Inflammatory macrophage treated with lipopolysaccharide for 4 hours (primary cell): Measurements from ENCODE around the gene MLXIP.
"Not testable (repeated sequence)": the region's sequence is repeated elsewhere in the genome, so short reads cannot be mapped to it uniquely, and the experiment has no call there.

Experiments
- DNase-seq: peaks from one replicate; pipeline ENCODE4 v3.0.0-alpha.2; 2020

Gene MLXIP, protein sequence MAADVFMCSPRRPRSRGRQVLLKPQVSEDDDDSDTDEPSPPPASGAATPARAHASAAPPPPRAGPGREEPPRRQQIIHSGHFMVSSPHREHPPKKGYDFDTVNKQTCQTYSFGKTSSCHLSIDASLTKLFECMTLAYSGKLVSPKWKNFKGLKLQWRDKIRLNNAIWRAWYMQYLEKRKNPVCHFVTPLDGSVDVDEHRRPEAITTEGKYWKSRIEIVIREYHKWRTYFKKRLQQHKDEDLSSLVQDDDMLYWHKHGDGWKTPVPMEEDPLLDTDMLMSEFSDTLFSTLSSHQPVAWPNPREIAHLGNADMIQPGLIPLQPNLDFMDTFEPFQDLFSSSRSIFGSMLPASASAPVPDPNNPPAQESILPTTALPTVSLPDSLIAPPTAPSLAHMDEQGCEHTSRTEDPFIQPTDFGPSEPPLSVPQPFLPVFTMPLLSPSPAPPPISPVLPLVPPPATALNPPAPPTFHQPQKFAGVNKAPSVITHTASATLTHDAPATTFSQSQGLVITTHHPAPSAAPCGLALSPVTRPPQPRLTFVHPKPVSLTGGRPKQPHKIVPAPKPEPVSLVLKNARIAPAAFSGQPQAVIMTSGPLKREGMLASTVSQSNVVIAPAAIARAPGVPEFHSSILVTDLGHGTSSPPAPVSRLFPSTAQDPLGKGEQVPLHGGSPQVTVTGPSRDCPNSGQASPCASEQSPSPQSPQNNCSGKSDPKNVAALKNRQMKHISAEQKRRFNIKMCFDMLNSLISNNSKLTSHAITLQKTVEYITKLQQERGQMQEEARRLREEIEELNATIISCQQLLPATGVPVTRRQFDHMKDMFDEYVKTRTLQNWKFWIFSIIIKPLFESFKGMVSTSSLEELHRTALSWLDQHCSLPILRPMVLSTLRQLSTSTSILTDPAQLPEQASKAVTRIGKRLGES

DNA sequence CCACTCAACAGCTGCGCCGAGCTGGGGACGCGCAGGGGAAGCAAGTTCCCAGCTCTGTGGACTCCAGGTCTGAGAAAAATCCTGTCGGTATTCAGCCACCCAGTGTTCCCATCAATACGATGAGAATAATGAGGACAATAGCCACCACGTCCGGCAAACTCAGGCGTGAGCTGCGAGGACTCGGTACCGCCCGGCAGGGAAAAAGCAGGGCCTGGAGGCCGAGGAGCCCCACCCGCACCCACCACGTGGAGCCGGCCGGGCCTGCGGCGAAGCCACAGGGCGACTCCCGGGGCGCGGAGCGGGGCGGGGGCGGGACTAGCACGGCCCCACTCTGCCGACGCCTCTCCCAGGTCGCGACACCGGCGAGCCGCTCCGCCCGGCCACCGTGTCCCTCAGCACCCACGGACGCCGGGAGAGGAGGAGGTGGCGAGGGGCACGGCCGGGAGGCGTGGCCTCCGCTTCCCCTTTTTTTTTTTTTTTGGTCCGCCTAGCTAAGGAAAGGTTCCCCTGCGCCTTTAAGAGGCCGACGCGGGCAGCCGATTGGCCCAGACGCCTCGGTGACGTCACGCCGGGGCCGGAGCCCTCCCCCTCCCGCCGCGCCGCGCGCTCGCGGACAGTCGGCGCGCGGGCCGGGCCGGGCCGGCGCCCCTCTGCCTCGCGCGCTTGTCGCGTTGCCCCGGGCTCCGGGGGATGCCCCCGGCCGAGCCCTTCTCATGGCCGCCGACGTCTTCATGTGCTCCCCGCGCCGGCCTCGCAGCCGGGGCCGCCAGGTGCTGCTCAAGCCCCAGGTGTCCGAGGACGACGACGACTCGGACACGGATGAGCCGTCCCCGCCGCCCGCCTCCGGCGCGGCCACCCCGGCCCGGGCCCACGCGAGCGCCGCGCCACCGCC lies at the start of gene MLXIP:
TSS of gene MLXIP (plus strand) at position 616 of the 892 bp plus-strand sequence. CDS start at position 714, 98 bp downstream.
- DNase-seq, result peak; percentile 95

DNA sequence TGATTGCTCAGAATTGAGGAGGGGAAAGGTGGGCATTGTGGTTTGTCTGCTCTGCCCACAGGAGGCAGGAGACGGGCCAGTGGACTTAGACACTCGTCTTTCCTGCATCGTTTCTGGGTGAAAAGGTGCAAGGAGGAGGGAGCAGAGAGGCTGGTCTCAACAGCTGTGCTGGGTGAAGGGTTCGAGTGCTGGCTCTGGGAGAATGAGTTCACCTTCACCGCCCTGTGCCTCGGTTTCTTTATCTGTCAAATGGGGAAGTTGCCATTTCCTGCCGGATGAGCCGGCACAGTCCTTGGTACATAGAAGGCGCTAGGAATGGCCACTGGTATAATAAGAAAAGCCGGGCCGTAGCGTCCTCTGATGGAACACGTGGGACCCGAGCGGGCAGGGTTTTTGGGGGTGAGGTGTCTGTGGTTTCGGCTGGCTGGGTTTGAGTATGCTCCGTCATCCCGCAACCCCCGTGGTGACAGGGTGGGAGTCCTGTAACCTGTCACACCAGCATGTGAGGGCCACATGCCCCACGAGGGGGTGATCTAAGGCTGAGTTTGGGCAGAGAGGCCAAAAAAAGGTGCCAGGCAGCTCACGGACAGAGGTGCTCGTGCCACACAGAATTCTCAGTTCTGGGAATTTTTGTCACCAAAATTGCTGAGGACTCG lies 49.5 kb upstream of the MLXIP start:
- DNase-seq, result no peak

DNA sequence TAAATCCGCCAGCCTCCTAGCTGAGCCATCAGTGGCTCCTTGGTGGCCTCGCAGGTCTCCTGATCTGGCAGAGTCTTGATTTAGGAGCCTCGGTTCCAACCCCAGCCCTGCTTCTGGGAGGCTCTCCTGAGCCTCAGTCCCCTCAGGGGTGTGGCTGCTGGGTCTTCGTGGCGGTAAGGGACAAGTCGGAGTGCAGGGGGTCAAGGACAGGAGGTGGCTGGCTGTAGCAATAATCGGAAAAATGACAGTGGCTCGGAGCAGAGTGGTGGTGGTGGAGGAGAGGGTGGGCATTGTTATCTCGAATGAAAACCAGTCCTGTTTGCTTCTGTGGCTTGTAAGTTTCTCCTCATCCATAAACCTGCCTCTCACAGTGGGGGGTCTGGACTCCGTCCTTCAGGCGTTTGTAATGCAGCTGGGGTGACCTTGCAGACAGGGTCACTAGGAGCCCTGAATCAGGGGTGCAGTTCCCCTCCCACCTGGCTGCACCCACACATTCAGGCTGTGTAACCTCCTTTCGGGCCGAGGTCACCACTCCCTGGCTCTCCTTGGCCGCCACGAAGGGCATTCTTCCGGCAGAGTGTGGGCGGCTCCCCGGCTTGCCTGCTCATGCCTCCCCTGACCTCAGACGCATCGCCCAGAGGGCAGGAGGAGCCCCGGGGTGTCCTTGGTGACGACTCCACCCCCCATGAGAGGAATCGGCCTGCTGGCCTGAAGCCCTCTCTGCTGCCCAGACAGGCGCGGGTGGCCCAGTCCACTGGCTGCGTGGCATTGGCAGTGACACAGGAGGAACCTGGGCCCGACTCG lies 48.7 kb upstream of the MLXIP start:
- no peak for DNase-seq

DNA sequence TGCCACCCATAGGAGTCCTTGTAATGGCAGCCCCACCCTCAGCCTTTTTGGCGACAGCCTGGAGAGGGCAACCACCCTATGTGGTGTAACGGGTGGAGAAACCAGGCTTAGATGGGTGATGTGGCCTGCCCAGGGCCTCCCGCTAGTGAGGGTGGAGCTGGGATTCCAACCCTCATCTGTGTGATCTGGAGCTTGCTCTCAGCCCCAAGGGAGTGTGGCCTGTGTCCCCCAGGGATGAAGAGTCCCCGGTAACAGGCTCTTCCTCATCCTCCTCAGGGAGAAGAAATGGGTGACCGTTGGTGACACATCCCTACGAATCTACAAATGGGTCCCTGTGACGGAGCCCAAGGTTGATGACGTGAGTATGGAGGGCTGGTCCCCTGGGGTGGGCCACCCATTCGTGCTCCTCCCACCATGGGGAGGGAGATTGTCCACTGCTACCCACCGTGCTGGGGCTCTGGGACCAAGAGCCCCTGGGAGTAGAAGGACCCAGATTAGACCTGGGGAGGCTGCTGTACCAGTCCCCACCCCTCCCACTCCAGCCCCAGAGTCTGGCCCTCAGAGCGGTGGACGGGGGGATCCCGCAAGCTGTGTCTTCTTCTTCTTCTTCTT lies 48.0 kb upstream of the MLXIP start:
- DNase-seq, result no peak

DNA sequence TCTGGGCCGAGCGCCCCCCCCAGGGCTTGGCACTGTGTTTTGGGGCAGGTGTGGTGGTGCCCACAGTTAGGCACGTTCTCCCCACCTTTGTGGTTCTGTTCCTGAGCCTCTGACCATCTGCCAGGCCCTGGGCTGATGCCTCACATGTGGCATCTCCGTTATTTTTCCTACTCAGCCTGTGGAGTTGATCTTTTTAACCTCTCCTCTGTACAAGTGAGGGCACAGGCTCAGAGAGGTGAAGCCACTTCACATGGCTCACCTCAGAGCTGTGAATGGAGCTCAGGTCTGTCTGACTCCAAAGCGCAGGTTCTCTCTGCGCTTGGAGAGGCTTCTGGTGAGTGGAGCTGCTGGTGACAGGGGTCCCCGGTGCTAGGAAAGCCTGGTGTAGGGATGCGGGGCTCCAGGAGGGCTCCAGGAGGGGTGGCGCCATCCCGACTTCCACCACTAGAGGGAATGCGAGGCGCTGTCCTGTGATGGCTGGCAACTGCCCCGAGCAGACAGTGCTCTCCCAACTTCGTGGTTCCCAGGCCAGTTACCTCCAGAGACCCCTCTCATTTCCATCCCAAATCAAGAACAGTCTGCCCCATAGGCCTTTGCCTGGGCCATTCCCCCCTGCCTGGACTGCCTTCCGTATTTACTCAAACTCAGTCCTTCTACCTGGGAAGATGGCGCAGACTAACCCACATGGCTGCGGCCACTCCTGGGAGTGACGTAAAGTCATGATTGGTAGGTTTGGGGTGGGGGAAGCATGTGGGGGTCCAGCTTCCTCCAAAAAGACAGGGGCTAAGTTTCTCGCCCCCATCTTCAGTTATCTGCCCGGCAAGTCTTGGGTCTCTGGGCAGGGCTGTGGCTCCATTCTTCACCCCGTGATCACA lies 47.0 kb upstream of the MLXIP start:
- peak; percentile 33 for DNase-seq

DNA sequence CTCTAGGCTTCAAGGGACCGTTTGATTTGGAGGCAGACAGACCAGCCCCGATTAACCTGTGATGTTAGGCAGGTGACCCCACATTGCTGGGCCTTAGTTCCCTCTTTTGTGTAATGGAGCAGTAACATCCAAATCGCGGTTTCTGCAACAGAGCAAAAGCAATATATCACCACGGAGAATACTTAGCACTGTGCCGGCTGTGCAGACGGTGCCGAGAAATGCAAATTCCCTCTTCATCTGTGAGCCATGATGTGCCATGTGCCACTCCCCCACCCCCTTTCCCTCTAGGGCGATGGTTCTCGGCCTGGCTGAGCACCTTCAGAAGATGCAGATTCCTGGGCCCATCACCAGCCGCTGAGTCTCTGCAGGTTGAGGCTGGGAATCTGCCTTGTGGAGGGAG lies 46.0 kb upstream of the MLXIP start:
- no peak for DNase-seq

DNA sequence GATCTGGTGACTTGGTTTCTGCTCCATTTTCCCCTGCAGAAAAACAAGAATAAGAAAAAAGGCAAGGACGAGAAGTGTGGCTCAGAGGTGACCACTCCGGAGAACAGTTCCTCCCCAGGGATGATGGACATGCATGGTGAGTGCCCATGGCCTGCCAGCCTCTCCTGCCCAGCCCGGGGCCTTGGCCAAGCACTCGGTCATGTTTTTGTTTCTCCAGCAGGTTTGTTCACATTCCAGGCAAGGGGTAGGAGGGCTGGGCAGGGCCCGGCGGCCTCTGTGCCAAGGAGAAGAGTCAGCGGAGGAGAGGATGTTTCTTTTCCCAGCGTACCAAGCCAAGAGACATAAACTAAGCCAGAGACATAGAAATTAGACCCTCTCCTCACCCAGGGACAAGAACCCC lies 43.3 kb upstream of the MLXIP start:
- no peak for DNase-seq

DNA sequence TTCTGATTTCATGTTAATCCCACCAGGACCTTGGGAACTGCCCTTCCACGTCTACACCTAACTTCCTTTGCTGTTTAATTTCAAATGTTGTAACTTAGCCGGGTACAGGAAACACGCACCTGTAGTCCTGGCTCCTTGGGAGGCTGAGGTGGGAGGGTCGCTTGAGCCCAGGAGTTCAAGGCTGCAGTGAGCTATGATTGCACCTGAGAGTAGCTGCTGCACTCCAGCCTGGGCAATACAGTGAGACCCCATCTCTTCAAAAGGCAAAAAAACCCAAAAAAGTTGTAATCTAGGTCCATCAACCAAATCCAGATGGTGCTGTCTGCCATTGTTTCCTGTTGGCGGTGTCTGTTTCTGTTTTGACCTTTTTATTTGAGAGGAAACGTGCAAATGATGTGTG lies 42.4 kb upstream of the MLXIP start:
- DNase-seq, result no peak

DNA sequence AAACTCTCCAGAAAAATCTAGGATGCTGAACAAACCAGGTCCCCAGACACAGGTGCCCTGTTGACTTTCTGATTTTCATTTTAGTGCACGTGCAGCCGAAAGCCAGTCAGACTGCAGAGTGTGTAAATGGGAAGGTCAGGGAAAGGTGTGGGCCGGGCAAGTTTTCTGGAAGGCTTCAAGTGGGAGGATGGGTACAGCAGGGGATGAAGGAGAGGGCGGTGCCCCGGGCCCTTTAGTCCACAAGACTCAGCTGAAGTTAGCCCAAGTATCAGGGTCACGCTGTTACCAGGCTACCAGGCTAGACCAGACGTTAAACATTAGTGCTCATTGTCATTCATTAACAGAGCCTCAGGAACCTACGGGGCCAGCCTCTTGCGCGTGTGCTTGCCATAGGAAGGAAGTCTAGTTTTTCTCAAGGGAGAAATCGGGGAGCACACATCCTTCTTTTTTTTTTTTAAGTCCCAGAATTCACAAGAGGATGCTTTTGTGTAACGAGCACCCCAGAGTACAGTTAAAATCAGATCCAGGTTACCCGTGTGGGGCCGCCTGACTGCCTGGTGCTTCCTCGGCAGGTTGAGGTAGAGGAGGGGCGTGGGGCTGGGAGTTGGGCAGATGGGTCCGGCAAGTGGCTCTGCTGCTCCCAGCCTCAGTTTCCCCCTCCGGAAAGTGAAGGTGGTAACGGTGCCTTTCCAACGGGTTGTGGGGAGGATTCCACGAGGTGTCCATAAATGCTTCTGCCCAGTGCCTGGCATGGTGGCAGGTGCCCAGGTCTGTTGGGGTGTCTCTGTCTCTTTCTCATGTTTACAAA lies 37.8 kb upstream of the MLXIP start:
- DNase-seq, result no peak

DNA sequence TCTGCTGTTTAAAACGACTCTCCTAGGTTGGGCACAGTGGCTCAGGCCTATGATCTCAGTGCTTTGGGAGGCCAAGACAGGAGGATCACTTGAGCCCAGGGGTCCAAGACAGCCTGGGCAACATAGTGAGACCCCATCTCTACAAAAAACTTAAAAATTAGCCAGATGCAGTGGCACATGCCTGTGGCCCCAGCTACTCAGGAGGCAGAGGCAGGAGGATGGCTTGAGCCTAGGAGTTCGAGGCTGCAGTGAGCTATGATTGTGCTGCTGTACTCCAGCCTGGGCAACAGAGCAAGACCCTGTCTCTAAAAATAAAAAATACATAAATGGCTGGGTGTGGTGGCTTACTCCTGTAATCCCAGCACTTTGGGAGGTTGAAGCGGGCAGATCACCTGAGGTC lies 37.1 kb upstream of the MLXIP start:
- not testable (repeated sequence) for DNase-seq

DNA sequence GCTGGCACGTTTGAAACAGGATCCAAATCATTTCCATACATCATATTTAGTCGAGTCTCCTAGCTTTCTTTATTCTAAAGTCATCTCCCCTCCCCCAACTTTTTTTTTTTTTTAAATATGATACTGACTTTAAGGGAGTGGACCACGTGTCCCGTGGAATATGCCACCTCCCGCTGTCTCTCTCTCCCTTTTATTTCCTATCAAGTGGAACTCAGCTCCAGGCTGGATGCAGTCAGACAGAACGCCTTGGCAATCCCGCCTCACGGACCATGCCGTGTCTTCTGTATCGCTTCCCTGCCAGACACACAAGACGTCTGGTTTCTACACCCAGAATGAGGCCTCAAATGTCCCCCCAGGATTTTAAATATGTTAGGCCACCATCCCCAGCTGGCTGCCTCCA lies 35.6 kb upstream of the MLXIP start:
- DNase-seq, result no peak

DNA sequence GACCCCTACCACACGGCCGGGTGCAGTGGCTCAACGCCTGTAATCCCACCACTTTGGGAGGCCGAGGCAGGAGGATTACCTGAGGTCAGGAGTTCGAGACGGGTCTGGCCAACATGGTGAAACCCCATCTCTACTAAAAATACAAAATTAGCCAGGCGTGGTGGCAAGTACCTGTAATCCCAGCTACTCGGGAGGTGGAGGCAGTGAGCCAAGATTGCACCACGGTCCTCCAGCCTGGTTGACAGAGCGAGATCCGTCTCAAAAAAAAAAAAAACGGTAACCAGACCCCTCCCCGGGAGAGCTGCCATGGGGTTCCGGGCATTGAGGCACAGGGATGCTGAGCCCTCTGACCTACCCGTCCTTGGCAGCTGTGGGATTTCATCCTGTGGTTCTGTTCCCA lies 35.1 kb upstream of the MLXIP start:
- no peak for DNase-seq

DNA sequence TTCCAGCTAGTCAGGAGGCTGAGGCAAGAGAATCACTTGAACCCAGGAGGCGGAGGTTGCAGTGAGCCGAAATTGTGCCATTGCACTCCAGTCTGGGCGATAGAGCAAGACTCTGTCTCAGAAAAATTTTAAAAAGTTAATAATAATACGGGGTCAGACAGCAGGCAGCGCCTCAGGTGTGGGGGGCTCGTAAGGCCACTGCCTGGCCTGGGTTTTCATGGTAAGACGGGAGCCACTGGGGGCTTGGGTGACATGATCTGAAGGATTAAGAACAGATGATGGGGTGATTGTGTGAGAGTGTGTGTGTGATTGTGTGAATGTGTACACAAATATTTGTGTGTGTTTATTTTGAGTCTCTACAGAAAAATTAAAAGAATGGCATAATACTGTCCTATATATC lies 33.3 kb upstream of the MLXIP start:
- no peak for DNase-seq

DNA sequence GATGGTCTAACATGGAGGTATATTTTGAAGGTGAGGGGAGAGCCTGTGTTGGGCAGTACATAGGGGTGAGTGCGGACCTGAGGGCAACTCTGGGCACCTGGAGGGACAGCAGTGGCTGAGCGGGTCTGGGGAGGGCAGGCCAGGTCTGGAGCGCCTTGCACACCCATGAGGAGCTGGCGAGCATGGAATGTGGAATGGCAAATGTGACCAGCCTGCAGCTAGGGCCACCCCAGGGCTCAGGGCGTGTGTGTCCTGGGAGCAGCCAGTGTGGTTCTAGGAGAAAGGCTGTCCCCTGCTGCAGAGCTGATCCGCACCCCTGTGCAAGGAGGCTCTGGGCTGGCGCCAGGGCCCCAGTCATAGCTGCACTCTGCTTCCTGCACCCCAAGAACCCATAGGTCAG lies 32.4 kb upstream of the MLXIP start:
- no peak for DNase-seq

DNA sequence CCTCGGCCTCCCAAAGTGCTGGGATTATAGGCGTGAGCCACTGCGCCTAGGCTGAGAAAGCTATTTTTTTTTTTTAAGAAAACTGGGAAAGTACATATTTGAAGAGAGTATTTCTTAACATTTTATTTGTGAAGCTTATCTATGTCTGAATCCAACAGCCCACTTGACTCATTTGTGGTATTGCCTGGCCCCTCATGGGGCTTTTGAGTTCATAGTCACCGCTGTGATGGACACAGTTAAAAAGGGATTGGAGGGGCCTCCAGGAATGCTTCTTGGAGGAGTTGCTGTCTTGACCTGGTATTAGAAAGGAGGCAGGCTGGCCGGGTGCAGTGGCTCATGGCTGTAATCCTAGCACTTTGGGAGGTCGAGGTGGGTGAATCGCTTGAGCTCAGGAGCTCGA lies 30.4 kb upstream of the MLXIP start:
- DNase-seq, result no peak

DNA sequence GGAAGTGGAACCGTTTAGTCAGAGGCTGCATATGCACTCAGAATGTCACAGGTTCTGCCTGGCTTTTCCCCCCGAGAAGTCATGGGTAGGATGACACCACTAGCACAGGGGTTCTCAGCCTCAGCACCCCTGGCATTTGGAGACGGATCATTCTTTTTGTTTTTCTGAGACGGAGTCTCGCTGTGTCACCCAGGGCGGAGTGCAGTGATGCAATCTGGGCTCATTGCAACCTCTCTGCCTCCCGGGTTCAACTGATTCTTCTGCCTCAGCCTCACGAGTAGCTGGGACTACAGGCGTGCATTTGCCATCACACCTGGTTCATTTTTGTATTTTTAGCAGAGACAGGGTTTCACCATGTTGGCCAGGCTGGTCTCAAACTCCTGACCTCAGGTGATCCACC lies 28.7 kb upstream of the MLXIP start:
- DNase-seq, result no peak

DNA sequence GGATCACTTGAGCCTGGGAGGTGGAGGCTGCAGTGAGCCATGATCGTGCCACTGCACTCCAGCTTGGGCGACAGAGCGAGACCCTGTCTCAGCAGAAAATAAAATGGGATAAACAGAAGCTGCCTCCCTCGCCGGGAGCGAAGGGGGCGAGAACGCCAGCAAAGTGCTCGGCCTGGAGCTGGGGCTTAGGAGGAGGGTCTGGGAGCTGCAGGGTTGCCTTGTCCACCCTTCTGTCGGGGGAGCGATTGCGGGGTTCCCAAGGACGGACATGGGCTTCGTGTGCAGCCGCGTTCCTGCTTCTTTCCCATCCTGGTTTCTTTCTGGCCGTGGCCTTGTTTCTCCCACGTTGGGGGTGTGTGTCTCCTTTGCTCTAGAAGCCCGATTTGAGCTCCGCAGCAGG lies 27.9 kb upstream of the MLXIP start:
- no peak for DNase-seq

DNA sequence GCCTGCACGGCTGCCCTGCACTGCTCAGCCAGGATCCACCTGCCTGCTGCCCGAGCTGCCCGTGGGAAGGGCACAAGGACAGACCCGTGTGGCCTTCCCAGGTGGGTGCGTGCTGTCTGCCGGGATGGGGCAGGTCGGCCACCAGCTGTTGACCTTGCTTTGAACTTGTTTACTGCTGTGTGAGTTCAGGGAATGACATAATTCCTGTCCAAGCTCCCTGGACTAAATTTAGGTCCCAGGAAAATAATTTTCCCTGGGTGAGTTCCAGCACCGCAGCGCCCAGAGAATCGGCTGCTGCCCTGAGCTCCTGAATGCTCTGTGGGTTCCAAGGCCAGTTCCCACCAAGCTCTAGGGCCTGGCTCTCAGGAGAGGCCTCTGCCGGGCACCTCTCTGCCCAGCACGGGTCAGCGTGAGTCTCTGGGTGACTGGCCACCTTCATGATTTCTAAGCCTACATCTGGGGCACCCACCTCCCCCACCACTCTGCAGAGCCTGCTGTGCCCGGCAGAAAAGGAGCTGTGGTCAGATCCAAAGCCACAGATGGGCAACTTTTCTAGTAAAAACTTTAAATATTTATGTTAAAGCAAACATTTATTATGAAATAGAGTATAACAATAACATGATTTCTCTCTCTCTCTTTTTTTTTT lies 27.2 kb upstream of the MLXIP start:
- DNase-seq, result no peak

DNA sequence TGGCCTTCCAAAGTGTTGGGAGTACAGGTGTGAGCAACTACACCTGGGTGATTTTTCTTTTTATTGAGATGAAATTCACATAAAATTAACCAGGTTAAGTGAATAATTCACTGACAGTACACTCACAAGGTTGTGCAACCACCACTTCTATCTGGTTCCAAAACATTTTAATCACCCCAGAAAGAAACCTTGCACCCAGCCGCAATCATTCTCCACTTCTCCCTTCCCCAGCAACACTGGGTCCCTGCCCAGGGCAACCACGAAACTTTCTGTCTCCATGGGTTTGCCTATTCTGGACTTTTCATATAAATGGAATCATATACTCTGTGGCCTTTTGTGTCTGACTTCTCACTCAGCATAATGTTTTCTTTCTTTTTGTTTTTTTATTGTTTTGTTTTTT lies 26.3 kb upstream of the MLXIP start:
- no peak for DNase-seq
